Measurements from ENCODE around the gene PNRC2. TPM values are rescaled to one million over a fixed set of nuclear protein-coding genes. Genes with fewer than 3 reads are reported as not detected.

The PNRC2 gene
- total RNA-seq, 1 experiment from 2014 or later = 166 TPM

- H3K27me3 Mint-ChIP-seq (ENCODE audit: low read depth) = no peaks in the 10 kb centered on the region; the same call in 1 of the 2 replicates
- DNase-seq (ENCODE audit: low spot score) (no peak), ATAC-seq (no peak)
- no peaks in the 10 kb centered on the region for H3K9me3 Mint-ChIP-seq
- ChIA-PET POLR2A (no interaction called here), CTCF (no interaction called here)
- H3K4me1 Mint-ChIP-seq = peaks cover 3% of the 10 kb centered on the region; the same call in 1 of the 2 replicates
- no peak overlapping the region for H3K4me3 Mint-ChIP-seq
- no peaks in the 10 kb centered on the region for H3K36me3 Mint-ChIP-seq
- no peak for TF ChIP-seq ZBTB43 (CRISPR knock-in tag; IDR thresholded peaks at IDR 0.05)
- TF ChIP-seq E2F4 (CRISPR knock-in tag; IDR thresholded peaks at IDR 0.05; ENCODE audit: borderline replicate concordance, low read depth) = no peak
- TF ChIP-seq HMGXB4 (CRISPR knock-in tag; IDR thresholded peaks at IDR 0.05) = no peak
- TF ChIP-seq ZNF532 (CRISPR knock-in tag; IDR thresholded peaks at IDR 0.05; ENCODE audit: borderline replicate concordance) = no peak
- TF ChIP-seq TEAD4 (CRISPR knock-in tag; IDR thresholded peaks at IDR 0.05) = no peak
- no peak for TF ChIP-seq CBFB (CRISPR knock-in tag; IDR thresholded peaks at IDR 0.05; ENCODE audit: low read depth)
- no peak for TF ChIP-seq ZSCAN18 (CRISPR knock-in tag; IDR thresholded peaks at IDR 0.05)
- no peak for TF ChIP-seq NFATC4 (CRISPR knock-in tag; IDR thresholded peaks at IDR 0.05)
- no peak for TF ChIP-seq ZNF671 (CRISPR knock-in tag; IDR thresholded peaks at IDR 0.05)
- TF ChIP-seq STAT6 (CRISPR knock-in tag; conservative IDR thresholded peaks at IDR 0.05; ENCODE audit: low read depth) = no peak
- TF ChIP-seq SP1 (CRISPR knock-in tag; conservative IDR thresholded peaks at IDR 0.05) = no peak
- no peak for TF ChIP-seq ATF2 (CRISPR knock-in tag; IDR thresholded peaks at IDR 0.05; ENCODE audit: borderline replicate concordance, low read depth)
- no peak for TF ChIP-seq NFYB (CRISPR knock-in tag; conservative IDR thresholded peaks at IDR 0.05; ENCODE audit: low read depth)
- no peak for TF ChIP-seq ZNF317 (CRISPR knock-in tag; IDR thresholded peaks at IDR 0.05; ENCODE audit: borderline replicate concordance, low read depth)
- no peak for TF ChIP-seq OVOL2 (CRISPR knock-in tag; IDR thresholded peaks at IDR 0.05; ENCODE audit: borderline replicate concordance)
- TF ChIP-seq PREB (CRISPR knock-in tag; IDR thresholded peaks at IDR 0.05; ENCODE audit: borderline replicate concordance) = no peak
- no peak for TF ChIP-seq ZNF138 (CRISPR knock-in tag; conservative IDR thresholded peaks at IDR 0.05)
- no peak for TF ChIP-seq NR2C2 (CRISPR knock-in tag; IDR thresholded peaks at IDR 0.05)
- no peak overlapping the region for H3K27ac Mint-ChIP-seq
Observed at GRCh38 chr1:23927097-23927496, 32.5 kb upstream of the PNRC2 start.
